GM19025 (cell line): ENCODE data around the gene VTI1A.

Source experiments
- ATAC-seq: cut with Tn5 transposase; IDR thresholded peaks from one replicate; pipeline ENCODE4 v1.9.1; 2021; ENCODE audit warnings: mild to moderate bottlenecking, low read depth, moderate library complexity; ENCODE audit not compliant: unreplicated experiment

Gene VTI1A

GRCh38 chr10:112663234-112664125, 216.5 kb downstream of the VTI1A start:
- ATAC-seq = no peak

GRCh38 chr10:112666094-112666493, 219.1 kb downstream of the VTI1A start:
- no peak for ATAC-seq

- ATAC-seq = no peak
These were observed 223.0 kb downstream of the VTI1A start for GRCh38 chr10:112669989-112670388.

DNA sequence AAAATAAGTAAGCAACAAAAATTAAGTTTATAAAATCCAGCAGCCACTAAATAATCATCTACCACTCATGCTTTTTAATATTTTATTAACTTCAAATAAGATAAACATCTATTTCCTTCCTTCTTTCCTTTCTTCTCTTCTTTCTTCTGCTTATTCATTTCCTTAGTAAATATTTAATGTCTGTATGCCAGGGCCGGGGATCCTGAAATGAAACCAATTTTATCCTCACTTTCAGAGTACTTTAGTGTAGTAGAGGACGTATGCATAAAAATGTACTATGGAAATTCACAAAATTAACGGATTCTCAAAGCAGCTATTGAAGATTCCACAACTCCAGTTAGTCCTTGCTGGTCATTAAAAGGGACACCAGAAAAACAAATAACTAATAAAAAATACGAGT, 224.7 kb downstream of the VTI1A start:
- ATAC-seq = no peak

DNA sequence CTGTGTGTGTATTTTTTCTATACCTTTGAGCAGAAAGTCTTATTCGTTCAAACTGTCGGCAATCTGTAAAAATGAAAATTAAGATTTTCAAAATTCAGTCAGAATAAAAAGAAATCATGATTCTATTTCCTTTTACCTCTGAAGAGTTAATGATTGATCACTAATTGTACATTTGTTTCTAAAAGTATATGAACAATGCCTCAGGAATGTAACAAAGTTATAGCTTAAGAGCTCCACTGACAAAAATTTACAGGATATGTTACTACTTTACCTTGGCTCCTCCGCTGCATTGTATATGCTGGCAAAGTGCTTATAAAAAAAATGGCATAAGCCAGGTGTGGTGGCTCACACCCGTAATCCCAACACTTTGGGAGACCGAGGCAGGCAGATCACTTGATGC, 225.7 kb downstream of the VTI1A start:
- no peak for ATAC-seq

GRCh38 chr10:112675560-112676083, 228.6 kb downstream of the VTI1A start:
- no peak for ATAC-seq

- no peak for ATAC-seq
These were observed 230.7 kb downstream of the VTI1A start for GRCh38 chr10:112677689-112678088.

DNA sequence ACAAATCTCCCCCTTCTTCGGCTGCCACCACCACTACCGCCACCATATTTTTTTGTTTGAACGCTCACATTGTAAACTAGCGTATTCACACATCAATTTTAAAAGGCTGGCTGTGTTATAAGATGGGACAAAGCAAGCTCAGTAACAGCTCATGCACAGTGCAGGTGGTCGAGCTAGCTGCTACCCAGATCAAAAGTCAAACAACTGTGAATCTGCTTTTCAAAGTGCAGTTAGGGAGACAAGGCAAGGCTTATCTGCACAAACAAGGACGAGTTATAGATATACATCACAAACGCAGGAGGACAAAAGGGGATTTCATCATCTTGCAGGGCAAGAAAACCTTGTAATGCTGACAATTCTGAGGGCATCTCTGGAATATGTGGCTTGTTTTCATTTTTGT, 231.6 kb downstream of the VTI1A start:
- no peak for ATAC-seq

GRCh38 chr10:112678987-112679386, 232.0 kb downstream of the VTI1A start:
- ATAC-seq = no peak

DNA sequence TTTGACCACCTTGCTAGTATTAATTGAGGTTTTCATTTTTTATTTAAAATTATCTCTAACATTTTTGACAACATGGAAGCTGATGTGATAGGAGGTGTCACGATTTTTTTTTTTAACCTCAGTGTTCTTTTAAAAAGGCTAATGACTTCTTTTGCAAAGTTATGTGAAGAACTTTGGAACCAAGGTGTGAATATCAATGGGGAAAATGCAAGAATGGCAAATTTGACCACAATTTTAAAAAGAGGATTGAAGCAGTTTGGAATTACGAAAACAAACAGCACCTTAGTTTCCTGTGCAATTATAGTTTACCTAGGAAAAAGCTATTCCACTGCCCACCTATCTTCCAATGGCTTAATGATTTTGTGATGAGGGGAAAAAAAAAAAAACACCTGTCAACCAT, 232.4 kb downstream of the VTI1A start:
- ATAC-seq = no peak

- no peak for ATAC-seq
These were observed 233.6 kb downstream of the VTI1A start for GRCh38 chr10:112680586-112680985.

DNA sequence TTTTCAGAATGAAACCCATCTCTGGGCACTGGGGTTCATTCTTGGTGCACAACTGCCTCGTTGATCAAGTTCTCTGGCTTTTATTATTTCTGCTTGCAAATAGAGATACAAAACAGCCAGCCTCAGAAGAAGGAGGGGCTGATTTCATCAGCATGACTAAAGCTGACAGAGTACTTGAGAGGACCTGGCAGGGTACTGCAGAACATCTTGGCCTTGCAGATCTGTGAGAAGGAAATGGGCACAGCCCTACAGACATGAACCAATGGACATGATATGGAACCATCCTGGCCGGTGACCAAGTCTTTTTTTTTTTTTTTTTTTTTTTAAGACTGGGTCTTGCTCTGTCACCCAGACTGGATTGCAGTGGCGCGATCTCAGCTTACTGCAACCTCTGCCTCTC, 240.6 kb downstream of the VTI1A start:
- ATAC-seq = no peak

- no peak for ATAC-seq
These were observed 242.5 kb downstream of the VTI1A start for GRCh38 chr10:112689327-112690072.

- ATAC-seq = no peak
These were observed 248.5 kb downstream of the VTI1A start for GRCh38 chr10:112695539-112695938.

DNA sequence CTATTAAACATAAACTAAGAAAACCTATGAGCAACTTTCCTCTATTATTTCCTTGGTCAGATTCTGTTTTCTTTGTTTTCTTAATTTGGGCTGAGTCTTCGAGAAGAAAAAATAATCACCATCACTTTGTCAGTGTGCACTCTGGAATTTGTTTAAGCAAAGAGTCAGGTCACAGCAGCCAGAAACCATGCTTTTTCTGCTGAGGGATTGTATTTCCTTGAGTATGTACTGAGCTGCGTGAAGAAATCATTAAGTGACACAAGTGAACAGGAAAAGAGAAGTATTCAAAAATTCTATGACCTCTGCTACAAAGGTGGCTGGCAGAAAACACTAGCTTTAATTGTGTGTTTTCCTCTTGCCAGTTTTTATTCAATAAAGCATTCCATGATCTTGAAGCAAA, 249.6 kb downstream of the VTI1A start:
- no peak for ATAC-seq

DNA sequence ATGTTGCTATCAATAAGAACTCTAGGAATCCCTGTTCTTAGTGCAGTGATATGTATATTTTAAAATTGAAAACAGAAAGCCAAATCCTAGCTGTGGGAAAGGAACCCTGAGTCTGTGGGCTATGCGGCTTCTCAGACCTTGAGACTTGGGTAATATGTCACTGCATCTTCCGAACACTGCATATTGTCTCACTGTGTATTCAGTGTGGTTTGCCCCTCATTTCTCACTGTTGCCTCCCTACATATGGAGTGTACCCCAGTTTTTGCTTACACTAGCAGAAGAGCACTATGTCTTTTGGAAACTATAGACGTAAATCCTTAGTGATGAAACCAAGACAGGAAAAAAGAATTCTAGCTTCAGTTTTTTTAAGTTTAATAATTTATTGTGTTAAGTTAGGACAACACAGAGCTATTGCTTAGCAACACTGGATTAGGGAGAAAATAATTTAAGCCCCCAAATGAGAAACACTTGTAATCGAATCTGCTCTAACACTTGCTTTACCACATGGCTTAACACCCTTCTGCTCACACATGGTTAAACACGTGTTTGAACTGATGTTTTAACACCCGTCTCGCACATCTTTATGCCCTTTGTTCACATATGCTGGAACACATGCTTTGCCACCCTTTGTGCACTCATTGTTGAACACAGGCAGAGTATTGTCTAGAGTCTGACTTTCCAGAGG, 251.3 kb downstream of the VTI1A start:
- no peak for ATAC-seq

DNA sequence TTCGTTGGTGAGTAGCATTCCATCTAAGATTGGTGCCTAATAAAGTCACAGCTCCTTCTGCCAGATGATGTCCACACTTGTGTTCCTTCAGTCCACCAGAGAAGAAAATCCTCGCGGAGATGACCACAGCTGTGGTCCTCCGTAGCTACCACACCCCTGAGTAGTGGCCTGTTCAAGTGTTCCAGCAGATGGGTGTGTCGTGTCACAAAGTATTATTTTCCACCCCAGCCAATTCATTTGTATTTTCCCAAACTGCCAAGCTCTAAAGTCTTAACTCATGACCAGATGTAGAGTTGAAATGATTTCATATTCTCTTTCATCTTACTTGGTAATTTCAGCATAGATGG, 251.8 kb downstream of the VTI1A start:
- ATAC-seq = no peak

DNA sequence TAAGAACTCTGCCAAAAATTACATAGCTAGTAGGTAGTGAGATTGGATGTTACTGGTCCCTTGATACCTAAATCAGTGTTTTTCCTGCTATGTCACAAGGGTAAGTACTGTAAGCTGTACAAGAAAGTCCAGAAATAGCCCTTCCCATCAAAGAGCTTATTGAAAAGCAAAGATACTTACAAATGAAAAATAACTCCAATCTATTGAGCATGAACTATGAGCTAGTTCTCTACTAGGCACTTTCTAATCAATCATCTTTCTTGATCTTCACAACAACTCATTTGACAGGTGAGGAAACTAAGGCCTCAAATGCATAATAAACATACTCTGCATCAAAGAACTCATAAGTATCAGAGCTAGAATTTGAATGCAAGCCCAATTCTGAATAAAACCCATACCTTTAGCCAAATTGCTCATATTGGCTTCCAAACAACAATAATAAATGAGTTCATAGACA, 253.2 kb downstream of the VTI1A start:
- ATAC-seq = no peak

DNA sequence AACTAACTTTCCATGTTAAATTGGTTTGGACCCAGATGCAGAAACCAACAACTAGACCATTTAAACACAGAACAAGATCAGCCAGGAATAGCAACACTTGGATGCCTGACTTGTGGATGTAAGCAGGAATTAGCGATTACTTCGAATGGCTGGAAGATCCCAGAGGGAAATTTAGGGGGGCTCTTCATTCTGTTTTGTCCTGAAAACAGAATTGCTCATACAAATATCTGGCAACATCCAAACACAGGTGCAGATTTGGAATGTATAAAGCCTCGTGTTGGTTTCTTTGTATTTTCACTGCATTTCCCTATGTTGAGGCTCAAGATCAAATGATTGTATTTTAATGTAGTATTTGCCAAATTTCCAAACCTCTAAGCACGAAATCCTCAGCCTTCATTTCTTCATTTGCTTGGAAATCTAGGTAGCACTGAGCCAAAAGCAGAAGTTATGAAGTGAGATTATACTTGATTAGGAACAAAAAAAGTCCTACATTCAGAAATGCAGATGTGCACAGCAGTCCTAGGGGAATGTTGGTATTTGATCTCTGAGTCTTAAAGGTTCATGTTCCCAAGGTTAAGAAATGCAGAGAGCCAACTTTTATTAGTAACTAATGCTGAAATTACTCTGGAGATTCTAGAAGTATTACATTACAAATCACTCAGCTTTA, 254.3 kb downstream of the VTI1A start:
- ATAC-seq = no peak

GRCh38 chr10:112701878-112702255, 254.9 kb downstream of the VTI1A start:
- ATAC-seq = no peak

GRCh38 chr10:112706577-112706976, 259.6 kb downstream of the VTI1A start:
- no peak for ATAC-seq
